GM12872 (cell line): ENCODE measurements around the gene ATP7B.
A peak's percentile ranks its signal among the peaks of the same experiment; 100 is the strongest.

ENCODE experiments used
- TF ChIP-seq, protein P1 (sequence below): IDR thresholded peaks from 3 replicates; pipeline ENCODE4 v1.5.1; 2011; ENCODE audit warnings: low read depth, mild to moderate bottlenecking, low read length, moderate library complexity; ENCODE audit not compliant: insufficient read depth

ATP7B gene

DNA sequence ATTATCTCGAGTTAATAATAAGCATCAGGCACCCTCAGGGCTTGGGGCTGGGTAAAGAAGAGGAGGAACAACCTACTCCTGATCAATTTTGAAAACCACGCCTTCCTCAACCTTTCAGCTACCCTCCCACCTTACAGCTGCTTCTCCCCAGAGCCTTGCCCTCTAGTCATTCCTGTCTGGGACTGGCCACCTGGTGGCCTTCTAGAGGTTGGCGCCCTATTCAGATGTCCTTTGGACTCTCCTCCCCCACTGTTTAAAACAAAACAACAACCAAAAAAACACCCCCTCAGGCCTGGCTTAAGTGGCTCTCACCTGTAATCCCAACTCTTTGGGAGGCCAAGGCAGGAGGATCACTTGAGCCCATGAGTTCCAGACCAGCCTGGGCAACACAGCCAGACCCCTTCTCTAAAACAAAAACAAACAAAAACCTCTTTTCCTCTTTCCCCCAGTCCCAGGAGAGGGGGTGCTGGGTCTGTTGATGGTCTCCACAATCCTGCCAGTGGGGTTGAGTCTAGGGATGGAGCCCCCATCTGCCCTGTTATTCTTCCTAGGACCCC, 87.2 kb downstream of the ATP7B start:
- TF ChIP-seq, protein P1, sequence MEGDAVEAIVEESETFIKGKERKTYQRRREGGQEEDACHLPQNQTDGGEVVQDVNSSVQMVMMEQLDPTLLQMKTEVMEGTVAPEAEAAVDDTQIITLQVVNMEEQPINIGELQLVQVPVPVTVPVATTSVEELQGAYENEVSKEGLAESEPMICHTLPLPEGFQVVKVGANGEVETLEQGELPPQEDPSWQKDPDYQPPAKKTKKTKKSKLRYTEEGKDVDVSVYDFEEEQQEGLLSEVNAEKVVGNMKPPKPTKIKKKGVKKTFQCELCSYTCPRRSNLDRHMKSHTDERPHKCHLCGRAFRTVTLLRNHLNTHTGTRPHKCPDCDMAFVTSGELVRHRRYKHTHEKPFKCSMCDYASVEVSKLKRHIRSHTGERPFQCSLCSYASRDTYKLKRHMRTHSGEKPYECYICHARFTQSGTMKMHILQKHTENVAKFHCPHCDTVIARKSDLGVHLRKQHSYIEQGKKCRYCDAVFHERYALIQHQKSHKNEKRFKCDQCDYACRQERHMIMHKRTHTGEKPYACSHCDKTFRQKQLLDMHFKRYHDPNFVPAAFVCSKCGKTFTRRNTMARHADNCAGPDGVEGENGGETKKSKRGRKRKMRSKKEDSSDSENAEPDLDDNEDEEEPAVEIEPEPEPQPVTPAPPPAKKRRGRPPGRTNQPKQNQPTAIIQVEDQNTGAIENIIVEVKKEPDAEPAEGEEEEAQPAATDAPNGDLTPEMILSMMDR: peak; percentile 18; the same call in 1 of the 3 replicates

DNA sequence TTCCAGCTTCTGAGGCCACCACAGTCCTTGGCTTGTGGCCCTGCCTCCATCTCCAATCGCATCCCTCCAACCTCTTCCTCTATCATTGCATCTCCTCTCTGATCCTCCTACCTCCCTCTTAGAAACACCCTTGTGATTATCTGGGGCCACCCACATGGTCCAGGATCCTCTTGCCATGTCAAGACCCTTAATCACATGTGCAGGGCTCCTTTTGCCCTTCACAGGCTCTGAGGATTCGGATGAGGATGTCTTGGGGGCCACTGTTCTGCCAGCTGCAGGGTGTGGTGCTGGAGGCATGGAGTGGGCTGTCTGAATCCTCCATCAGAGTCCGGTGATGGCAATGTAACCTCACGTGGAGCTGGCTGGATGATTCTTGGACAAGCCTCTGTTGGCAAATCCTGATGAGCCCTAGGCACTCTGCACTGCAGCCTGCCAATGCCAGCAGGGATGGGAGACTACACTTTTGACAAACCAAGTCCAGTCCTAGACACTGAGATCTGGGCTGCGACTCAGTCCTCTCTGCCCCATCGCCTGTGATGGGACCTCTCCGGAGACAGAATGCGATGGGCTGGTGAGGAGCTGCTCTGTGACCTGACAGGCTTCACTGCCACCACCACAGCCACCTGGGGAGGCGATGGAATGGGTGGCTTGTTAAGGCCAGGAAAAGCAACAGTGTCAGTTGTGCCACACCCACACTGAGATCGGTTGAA, 88.3 kb downstream of the ATP7B start:
- TF ChIP-seq, protein P1: no peak

DNA sequence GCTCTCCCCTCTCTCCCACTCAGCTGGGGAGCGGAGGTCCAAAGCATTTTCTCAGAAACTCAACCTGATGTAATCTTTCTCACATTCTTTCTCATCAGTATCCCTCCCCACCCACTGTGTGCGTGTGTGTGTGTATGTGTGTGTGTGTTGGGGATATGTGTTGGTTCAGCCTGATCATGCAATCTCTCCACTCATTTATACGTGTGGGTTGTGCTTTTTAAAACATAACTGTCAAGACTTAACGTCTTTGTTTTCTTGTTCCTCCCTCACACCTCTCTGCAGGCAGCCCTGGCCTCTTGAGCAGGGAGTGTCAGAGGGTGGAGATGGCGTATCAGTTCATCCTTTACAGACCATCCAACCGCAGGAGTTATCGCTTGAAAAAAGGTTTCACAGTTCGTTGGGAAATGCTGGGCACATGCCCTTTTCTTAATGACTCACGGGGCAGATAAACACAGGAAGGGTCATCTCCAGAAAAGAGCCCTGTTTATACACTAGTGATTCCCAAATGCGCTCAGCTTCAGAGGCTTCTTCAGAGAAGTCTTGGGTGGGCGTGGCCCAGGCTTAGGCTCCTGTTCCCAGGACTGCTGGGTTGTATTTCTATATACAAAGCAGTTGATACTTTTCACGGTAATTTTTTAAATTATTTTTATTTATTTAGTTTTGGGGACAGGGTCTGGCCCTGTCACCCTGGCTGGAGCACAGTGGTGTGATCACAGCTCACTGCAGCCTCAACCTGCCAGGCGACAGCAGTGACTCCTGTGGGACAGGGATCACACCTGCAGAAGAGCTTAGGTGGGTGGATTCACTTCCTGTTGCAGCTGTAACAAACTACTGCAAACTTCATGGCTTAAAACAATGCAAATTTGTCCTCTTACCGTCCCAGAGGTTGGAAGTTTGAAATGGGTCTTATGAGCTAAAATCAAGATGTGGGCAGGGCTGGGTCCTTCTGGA, 89.2 kb downstream of the ATP7B start:
- TF ChIP-seq, protein P1: no peak

DNA sequence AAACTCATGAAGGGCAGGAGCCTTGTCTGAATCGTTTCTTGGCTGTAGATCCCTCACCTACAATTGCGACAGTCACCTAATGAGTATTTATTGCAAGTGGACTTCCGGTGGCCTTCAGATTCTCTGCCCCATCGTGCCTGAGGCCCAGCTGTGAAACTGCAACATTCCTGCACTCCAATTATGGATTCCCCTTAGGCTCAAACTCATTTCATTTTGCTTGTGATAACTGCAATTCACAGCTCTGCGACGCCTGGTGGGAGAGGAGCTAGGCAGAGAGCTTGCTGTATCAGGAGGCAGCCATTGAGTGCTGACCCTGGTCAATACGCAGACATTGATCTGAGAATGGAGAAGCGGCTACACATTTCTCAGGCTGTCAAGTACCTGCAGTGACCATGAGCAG, 90.5 kb downstream of the ATP7B start:
- TF ChIP-seq, protein P1: no peak

DNA sequence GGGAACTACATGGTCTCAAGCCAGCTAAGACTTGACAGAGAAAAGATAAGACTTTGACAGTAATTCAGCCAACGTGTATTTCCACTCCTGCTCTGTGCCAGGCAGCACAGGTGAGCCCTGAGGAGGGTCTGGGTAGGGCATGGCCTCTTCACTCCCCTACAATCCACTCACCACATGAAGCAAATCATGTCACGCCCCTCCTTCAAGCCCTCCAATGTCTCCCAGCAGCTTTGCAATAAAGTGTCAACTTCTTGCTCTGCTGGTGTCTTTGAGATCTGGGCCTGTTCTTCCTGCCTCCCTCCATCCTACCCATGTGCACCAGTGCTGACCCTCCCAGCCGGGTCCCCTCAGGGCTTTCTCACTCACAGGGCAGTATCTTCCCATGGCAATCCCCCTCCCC, 91.0 kb downstream of the ATP7B start:
- TF ChIP-seq, protein P1: no peak

DNA sequence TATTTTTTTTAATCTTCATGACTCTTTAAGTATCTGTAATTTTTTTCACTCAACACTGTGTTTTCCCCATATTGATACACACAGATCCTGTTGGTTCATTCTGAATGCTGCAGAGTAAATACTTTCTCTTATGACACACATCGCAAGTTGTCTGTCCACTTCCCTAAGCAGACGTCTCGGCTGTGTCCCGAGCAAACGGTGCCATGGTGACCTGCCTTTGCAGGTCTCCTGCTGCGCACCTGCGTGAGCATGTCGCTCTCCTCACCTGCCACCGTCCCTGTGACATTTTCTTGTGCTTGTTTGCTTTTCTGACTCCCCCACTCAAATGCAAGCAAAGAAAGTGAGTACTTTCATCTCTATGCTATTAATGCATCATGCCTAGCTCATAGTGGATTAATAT, 91.7 kb downstream of the ATP7B start:
- TF ChIP-seq, protein P1: no peak

DNA sequence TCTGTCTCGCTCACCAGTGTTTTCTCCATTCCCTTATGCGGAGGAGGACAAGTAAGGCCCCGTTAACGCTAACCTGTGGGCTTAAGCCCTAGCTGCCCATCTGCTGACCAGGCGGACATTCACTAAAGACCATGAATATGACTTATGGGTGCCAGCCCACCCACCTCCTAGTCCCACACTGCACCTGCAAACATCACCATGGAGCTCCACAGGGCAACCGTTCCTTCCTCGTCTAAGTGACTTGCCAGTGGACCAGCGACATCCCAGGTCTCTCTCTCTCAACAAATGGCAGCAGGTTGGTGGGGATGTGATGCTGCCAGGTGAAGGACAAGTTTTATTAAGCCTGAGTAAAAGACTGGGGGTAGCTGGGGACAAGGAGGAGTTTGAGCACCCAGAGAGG, 94.3 kb downstream of the ATP7B start:
- TF ChIP-seq, protein P1: no peak
